GM12865 (cell line): ENCODE data around the gene ACTR6.

Source experiments
- DNase-seq: peaks from one replicate; pipeline ENCODE4 v3.0.0; 2010; ENCODE audit warnings: low read depth
- H3K4me3 ChIP-seq: 2 replicates; pipeline ENCODE4 v1.5.1; 2011; ENCODE audit warnings: mild to moderate bottlenecking, low read depth, low read length, control low read depth
- TF ChIP-seq, protein P1 (sequence below): IDR thresholded peaks from 2 replicates; pipeline ENCODE4 v1.5.1; 2011; ENCODE audit warnings: low read length, control low read depth, low read depth, inconsistent platforms; ENCODE audit not compliant: insufficient read depth; ENCODE audit errors: missing control alignments

The ACTR6 gene

DNA sequence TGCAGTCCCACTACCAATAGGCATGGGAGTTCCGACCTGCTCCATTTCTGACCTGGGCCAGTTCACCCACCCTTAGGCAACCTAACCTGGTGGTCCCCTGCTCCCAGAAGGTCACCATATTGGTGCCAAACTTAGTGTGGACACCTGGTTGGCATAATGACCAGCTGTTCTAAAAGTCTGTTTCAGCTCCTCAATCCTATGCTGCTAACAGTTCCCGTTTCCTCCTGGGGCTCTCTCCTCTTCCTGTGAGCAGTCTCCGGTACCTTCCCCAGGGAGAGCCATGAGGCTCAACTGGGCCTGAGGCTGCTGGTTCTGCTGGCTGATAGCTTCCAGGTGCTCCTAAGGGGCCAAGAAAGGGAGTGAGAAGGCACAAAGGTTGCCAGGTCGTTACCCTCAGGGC, 42.1 kb upstream of the ACTR6 start:
- TF ChIP-seq, protein P1, sequence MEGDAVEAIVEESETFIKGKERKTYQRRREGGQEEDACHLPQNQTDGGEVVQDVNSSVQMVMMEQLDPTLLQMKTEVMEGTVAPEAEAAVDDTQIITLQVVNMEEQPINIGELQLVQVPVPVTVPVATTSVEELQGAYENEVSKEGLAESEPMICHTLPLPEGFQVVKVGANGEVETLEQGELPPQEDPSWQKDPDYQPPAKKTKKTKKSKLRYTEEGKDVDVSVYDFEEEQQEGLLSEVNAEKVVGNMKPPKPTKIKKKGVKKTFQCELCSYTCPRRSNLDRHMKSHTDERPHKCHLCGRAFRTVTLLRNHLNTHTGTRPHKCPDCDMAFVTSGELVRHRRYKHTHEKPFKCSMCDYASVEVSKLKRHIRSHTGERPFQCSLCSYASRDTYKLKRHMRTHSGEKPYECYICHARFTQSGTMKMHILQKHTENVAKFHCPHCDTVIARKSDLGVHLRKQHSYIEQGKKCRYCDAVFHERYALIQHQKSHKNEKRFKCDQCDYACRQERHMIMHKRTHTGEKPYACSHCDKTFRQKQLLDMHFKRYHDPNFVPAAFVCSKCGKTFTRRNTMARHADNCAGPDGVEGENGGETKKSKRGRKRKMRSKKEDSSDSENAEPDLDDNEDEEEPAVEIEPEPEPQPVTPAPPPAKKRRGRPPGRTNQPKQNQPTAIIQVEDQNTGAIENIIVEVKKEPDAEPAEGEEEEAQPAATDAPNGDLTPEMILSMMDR = no peak
- H3K4me3 ChIP-seq = no peak overlapping the region
- DNase-seq = no peak

DNA sequence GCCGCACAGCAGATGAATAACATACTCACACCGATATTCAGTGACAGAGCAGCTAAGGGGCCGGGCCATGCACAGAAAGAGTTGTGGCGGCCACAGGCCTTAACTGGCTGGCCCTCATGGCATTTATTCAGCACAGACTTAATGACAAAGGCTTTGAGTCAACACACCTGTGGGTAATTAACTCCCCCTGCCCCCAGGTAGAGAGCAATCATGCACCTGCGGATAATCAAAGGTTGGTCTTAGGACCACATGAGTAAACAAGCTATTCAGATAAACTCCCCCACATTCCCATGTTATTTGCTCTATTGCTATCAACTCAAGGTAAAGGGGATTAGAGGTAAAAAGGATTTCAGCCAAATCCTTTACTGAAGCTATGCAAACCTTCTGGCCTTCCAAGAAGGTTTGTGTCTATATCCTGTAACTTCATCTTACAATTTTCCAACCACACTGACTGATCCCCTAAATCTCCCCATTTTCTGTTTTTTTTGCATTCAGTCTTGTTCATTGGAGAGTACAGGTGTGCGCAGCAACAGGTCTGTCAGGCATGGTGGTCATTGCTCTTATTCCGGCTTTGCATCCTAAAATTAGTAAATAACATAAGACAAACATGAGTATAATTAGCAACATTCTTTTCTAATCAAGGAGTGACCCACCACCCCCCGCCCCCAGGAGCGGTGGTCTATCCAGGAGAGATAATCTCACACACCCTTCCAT, 41.1 kb upstream of the ACTR6 start:
- TF ChIP-seq, protein P1 = no peak
- H3K4me3 ChIP-seq = no peak overlapping the region
- DNase-seq = no peak

DNA sequence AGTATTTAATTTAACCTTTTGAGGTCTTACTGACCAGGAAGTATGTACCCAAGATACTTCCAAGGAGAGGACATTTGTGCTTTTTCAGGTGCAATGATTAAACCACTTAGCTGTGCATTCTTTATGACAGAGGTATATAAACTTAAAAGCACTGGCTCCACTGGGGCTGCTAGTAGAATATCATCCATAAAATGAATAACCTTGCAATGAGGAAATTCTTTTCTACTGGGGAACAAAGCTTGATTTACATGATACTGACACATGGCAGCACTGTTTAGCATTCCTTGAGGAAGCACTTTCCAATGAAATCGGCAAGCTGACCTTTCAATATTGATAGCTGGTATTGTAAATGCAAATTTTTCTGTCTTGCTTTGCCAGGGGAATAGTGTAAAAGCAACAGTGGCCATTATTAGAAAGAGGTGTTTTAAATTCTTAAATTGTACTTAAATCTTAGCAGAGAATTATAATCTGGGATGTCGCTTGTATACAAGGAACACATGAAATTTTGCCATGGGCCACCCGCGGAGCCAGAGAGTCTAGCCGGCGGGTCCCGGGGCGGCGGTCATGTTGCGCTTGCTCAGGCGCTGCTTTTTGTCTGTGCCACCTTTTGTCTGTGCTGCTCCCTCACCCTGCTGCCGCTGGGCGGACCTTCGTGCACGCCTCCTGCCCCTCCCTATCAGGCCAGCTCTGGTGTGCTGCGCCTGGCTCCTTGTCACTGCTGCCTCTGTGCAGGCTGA, 37.0 kb upstream of the ACTR6 start:
- peak overlapping the region; percentile 29 for H3K4me3 ChIP-seq
- TF ChIP-seq, protein P1 = peak; percentile 21
- DNase-seq = peak; percentile 85

DNA sequence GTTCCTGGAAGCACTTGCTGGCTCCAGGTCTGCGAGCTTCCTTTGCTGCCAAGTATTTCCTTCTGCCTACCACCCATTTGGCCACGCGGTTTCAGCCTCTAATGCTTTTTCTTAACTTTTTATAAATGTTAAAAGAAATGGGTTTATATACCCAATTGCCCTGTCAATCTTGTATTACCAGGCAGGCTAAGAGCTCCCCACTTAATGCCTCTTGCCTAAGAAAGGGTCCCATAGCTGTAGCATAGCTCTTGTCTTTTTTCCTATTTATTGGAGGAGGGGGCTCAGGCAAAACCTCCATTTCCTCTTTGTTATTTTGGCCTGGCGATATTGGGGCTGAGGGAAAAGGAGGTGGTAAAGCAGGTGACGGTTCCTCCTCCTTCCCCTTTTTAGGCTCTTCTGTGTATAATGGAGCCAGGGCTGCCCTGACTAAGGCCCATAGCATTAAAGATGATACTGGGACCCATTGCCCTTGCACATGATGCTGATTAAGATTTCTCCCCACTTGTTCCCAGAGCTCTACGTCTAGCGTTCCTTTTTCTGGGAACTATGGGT, 36.4 kb upstream of the ACTR6 start:
- TF ChIP-seq, protein P1 = no peak
- no peak overlapping the region for H3K4me3 ChIP-seq
- no peak for DNase-seq

DNA sequence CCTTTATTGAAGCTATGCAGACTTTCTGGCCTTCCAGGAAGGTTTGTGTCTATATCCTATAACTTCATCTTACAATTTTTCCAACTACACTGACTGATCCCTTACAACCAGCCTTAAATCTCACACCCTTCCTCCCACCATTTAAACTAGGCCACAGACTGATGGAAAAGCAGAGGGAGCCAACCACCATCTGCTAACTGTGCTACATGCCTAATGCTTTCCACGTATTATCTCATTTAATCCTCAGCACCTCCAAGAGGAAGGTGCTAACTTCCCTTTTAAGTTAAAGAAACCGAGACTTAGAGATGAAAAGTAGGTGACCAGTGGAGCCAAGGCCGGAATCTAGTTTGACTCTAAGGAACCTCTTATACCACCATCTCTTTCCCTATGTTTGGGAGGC, 35.3 kb upstream of the ACTR6 start:
- TF ChIP-seq, protein P1 = no peak
- no peak overlapping the region for H3K4me3 ChIP-seq
- no peak for DNase-seq

DNA sequence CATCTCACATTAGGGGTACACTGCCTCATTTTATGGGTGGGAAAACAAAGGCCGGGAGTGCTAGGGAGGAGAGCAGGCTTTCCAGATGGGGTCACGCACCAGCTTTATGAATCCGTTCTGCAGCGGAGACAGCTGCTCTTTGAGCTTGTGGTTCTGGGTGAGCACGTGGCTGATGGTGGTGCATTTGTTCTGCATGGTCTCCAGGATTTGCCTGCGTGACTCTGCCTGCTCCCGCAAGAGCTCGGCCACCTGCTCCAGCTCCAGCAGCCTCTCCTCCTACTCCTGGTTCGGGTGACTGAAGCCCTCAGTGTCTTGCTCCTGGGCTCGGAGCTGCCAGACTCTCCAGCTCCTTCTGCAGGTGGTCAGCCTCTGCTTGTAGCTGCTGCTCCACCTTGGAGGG, 34.4 kb upstream of the ACTR6 start:
- no peak for DNase-seq
- TF ChIP-seq, protein P1 = no peak
- no peak overlapping the region for H3K4me3 ChIP-seq
